ENCODE data around the gene TACSTD2. TPM values are rescaled to one million over a fixed set of nuclear protein-coding genes. Genes with fewer than 3 reads are reported as not detected.

The TACSTD2 gene
- polyA plus RNA-seq, 5 donors, result 8.5 to 20.7 (median 11.6) TPM

Other genes with a start within 250 kb of the TACSTD2 start
- gene OMA1, start 30.5 kb downstream of the TACSTD2 start, polyA plus RNA-seq (ENCODE audit: insufficient read depth in 1 of 5, insufficient read length in 5 of 5, low replicate concordance in 1 of 5), result 10 to 100 TPM; 21.7 to 28.4 (median 26.4) TPM
- gene MYSM1, start 122.8 kb upstream of the TACSTD2 start, polyA plus RNA-seq (ENCODE audit: insufficient read depth in 1 of 5, insufficient read length in 5 of 5, low replicate concordance in 1 of 5), result 10 to 100 TPM; 35.8 to 78.0 (median 50.2) TPM
- gene JUN, start 206.8 kb upstream of the TACSTD2 start, polyA plus RNA-seq (ENCODE audit: insufficient read depth in 1 of 5, insufficient read length in 5 of 5, low replicate concordance in 1 of 5), result 100 to 1,000 TPM in 4 of 5 donors, 10 to 100 TPM in 1; 92.3 to 296 (median 227) TPM

All from right lung (tissue), 5 donors.